ENCODE results near the gene PPFIA1. TPM values are rescaled to one million over a fixed set of nuclear protein-coding genes. Genes with fewer than 3 reads are reported as not detected.

Gene PPFIA1
- total RNA-seq, 1 donor from 2014 or later = 29.3 TPM

- no peak overlapping the region for H3K27ac ChIP-seq
- H3K36me3 ChIP-seq = peaks cover 83 to 98% of the 10 kb centered on the region in 2 donors
- TF ChIP-seq CTCF (IDR thresholded peaks at IDR 0.05) = no peak
- intact Hi-C loops (cut with DNase I) = no loop called here
- H3K27me3 ChIP-seq = no peaks in the 10 kb centered on the region
- no peaks in the 10 kb centered on the region for H3K9me3 ChIP-seq
- no peak for DNase-seq (ENCODE audit: low spot score in 2 of 2)
- H3K4me3 ChIP-seq = no peak overlapping the region
- no peaks in the 10 kb centered on the region for H3K4me1 ChIP-seq
Observed at GRCh38 chr11:70419307-70420007, 149.0 kb downstream of the PPFIA1 start.

GRCh38 chr11:70420008-70420464, 149.5 kb downstream of the PPFIA1 start:
- TF ChIP-seq CTCF (IDR thresholded peaks at IDR 0.05) = no peak
- Histone ChIP-seq H3K27ac (no peak overlapping the region), H3K27me3 (no peaks in the 10 kb centered on the region), H3K36me3 (peaks cover 83 to 98% of the 10 kb centered on the region in 2 donors), H3K4me1 (no peaks in the 10 kb centered on the region), H3K9me3 (no peaks in the 10 kb centered on the region), H3K4me3 (no peak overlapping the region)
- DNase-seq (ENCODE audit: low spot score in 2 of 2) = no peak
- intact Hi-C loops (cut with DNase I) = no loop called here

- H3K27me3 ChIP-seq = no peaks in the 10 kb centered on the region
- no peaks in the 10 kb centered on the region for H3K9me3 ChIP-seq
- no peak overlapping the region for H3K4me3 ChIP-seq
- intact Hi-C loops (cut with DNase I) = no loop called here
- no peaks in the 10 kb centered on the region for H3K4me1 ChIP-seq
- H3K27ac ChIP-seq = no peak overlapping the region
- DNase-seq (ENCODE audit: low spot score in 2 of 2) = no peak
- H3K36me3 ChIP-seq = peaks cover 85 to 98% of the 10 kb centered on the region in 2 donors
- no peak for TF ChIP-seq CTCF (IDR thresholded peaks at IDR 0.05)
Observed at GRCh38 chr11:70420496-70420895, 150.0 kb downstream of the PPFIA1 start.

- no peak for TF ChIP-seq CTCF (IDR thresholded peaks at IDR 0.05)
- Histone ChIP-seq H3K9me3 (no peaks in the 10 kb centered on the region), H3K36me3 (peaks cover 83 to 98% of the 10 kb centered on the region in 2 donors), H3K4me3 (no peak overlapping the region), H3K27me3 (no peaks in the 10 kb centered on the region), H3K4me1 (no peaks in the 10 kb centered on the region), H3K27ac (no peak overlapping the region)
- no peak for DNase-seq (ENCODE audit: low spot score in 2 of 2)
- intact Hi-C loops (cut with DNase I) = no loop called here
Observed at GRCh38 chr11:70421123-70421522, 150.6 kb downstream of the PPFIA1 start.

DNA sequence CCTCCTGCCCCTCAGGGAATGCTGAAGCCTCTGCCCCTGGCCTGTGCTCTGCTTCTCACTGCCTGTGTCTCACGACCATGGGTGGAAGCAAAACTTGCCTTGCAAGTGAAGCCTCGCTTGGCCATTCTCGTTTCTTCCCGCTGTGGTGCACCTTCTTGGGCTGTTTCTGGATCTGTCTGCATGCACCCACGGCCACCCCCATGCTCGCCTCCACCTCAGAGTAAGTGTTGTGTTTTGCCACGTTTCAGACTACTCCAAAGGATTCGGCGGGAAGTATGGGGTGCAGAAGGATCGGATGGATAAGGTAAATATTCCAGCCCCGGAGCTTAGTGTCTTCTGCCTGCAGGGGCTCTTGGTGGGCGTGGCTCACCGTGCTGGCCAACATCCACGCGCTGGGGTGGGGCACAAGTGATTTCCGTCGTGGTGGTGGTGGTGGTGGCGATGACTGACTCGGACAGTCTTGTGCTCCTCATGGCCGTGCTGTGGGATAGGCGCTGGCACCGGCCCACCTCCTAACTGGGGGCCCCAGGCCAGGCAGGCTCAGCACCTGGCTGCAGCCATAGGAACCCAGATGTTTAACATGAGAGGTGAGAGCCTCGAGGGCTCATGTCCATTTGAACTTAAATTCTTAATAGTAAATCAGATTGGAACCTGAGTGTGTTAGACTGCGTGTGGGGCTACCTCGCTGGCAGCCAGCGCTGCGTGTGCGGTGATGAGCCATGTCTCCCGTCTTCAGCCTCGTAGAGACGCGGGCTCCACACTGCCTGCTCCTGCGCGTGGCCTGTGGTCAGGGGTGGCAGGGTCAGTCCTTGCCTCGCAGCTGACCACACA, 152.4 kb downstream of the PPFIA1 start:
- intact Hi-C loops (cut with DNase I) = no loop called here
- no peak for TF ChIP-seq CTCF (IDR thresholded peaks at IDR 0.05)
- no peak for DNase-seq (ENCODE audit: low spot score in 2 of 2)
- H3K4me1 ChIP-seq = no peaks in the 10 kb centered on the region
- H3K4me3 ChIP-seq = no peak overlapping the region
- no peak overlapping the region for H3K27ac ChIP-seq
- no peaks in the 10 kb centered on the region for H3K9me3 ChIP-seq
- H3K36me3 ChIP-seq = peaks cover 74 to 97% of the 10 kb centered on the region in 2 donors
- no peaks in the 10 kb centered on the region for H3K27me3 ChIP-seq
